ENCODE data around the gene APMAP.

APMAP gene

GRCh38 chr20:24963672-24964505 lies 28.7 kb downstream of the APMAP start:
- TF ChIP-seq ZFX (IDR thresholded peaks at IDR 0.05; ENCODE audit: borderline replicate concordance) (no peak), CTCF (IDR thresholded peaks at IDR 0.05) (no peak)
- no peak overlapping the region for H3K27ac ChIP-seq

DNA sequence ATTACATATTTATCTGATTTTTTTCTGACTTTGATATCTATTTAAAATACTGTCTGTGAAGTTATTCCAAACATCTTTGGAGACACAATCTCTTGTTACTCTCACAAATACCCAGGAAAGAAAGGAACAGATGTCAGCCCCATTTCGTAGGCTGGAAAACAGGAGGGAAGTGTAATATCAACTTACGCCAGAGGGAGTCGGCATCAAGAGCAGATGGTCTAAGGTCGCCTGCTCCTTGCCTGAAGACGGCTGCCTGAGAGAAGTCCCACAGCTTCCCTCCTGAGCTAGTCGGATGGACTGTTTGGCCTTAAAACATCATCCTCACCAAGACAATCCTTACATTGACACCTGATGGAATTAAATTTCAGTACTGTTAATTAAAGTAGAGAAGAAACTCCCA lies 30.0 kb downstream of the APMAP start:
- TF ChIP-seq ZFX (IDR thresholded peaks at IDR 0.05; ENCODE audit: borderline replicate concordance) = no peak
- no peak for TF ChIP-seq CTCF (IDR thresholded peaks at IDR 0.05)
- H3K27ac ChIP-seq = no peak overlapping the region

DNA sequence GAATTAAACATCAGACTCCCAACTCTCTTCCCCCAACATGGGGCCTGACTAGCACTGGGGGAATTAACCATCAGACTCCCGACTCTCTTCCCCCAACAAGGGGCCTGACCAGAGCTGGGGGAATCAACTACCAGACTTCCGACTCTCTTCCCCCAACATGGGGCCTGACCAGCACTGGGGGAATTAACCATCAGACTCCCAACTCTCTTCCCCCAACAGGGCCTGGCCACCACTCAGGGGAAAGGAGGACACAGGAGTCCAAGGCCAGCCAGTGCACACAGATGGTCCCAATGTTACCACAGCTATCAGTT lies 30.4 kb downstream of the APMAP start:
- TF ChIP-seq CTCF (IDR thresholded peaks at IDR 0.05) (no peak), ZFX (IDR thresholded peaks at IDR 0.05; ENCODE audit: borderline replicate concordance) (no peak)
- no peak overlapping the region for H3K27ac ChIP-seq

DNA sequence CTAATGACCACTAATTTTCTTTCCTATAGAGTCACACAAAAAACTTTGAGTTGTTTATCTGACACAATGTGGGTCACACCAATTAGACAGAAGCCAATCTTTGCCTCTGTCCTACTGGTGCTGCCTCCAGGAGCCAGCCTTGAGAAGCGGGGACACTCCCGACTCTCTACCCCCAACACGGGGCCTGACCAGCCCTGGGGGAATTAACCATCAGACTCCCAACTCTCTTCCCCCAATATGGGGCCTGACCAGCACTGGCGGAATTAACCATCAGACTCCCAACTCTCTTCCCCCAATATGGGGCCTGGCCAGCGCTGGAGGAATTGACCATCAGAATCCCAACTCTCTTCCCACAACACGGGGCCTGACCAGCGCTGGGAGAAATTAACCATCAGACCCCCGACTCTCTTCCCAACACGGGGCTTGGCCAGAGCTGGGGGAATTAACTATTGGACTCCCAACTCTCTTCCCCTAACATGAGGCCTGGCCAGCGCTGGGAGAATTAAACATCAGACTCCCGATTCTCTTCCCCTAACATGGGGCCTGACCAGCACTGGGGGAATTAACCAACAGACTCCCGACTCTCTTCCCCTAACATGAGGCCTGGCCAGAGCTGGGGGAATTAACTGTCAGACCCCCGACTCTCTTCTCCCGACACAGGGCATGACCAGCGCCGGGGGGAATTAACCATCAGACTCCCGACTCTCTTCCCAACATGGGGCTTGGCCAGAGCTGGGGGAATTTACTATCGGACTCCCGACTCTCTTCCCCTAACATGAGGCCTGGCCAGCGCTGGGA lies 31.0 kb downstream of the APMAP start:
- no peak overlapping the region for H3K27ac ChIP-seq
- TF ChIP-seq CTCF (IDR thresholded peaks at IDR 0.05) (no peak), ZFX (IDR thresholded peaks at IDR 0.05; ENCODE audit: borderline replicate concordance) (no peak)

GRCh38 chr20:24960861-24961260 lies 31.7 kb downstream of the APMAP start:
- no peak for TF ChIP-seq CTCF (IDR thresholded peaks at IDR 0.05)
- no peak for TF ChIP-seq ZFX (IDR thresholded peaks at IDR 0.05; ENCODE audit: borderline replicate concordance)
- H3K27ac ChIP-seq = no peak overlapping the region

DNA sequence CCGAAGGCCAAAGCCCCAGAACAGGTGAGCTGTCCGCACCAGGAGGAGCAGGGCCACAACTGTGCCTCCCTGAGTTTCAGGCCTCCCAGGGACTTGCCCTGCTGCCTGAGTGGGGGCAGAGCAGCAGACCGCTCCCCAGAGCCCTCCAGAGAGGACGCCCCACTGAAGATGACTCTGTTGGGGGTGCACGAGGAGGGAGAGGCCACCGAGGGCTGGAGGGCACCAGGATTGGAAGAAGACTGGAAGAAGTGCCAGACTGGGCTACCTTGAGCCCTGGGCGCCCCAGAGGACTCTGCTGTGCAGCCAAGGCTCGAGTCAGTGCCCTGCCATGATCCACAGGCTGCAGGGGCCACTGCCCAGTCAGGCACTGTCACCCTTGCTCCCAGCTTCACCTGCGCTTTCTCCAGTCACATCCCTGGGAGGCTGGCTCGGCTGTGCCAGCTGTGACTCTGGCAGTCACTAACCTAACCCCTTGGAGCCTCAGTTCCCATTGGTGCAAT lies 32.2 kb downstream of the APMAP start:
- no peak overlapping the region for H3K27ac ChIP-seq
- TF ChIP-seq CTCF (IDR thresholded peaks at IDR 0.05) = no peak
- no peak for TF ChIP-seq ZFX (IDR thresholded peaks at IDR 0.05; ENCODE audit: borderline replicate concordance)

All from 22Rv1 (cell line).